ENCODE results near the gene PTPRE.

- TF ChIP-seq CTCF (optimal IDR thresholded peaks at IDR 0.05 in 1 of 3, IDR thresholded peaks at IDR 0.05 in 1 of 3, conservative IDR thresholded peaks at IDR 0.05 in 1 of 3; ENCODE audit: extremely low read depth in 1 of 3, insufficient read depth in 2 of 3, low read length in 3 of 3) (no peak), EZH2 (IDR thresholded peaks at IDR 0.05; ENCODE audit: low read length) (no peak)
Observed at GRCh38 chr10:128026615-128027300, 119.9 kb downstream of the PTPRE start.

All from keratinocyte (primary cell).